ENCODE data around the gene STARD4. TPM values are rescaled to one million over a fixed set of nuclear protein-coding genes. Genes with fewer than 3 reads are reported as not detected.
A peak's percentile ranks its signal among the peaks of the same experiment; 100 is the strongest.

The STARD4 gene
- total RNA-seq, 1 experiment from 2014 or later = 29.3 TPM

GRCh38 chr5:111478898-111479297 is 33.4 kb downstream of the STARD4 start:
- Histone ChIP-seq H2AFZ (ENCODE audit: low read length) (no peak overlapping the region), H4K20me1 (ENCODE audit: insufficient read depth, low read depth, low read length) (no peaks in the 10 kb centered on the region), H3K9me3 (ENCODE audit: low read length) (no peaks in the 10 kb centered on the region), H3K9me2 (replicated peaks; ENCODE audit: insufficient read depth, low read length) (no peaks in the 10 kb centered on the region), H3K27me3 (ENCODE audit: low read length) (no peaks in the 10 kb centered on the region), H3K27ac (ENCODE audit: low read length) (no peak overlapping the region), H3K4me1 (ENCODE audit: low read length) (no peaks in the 10 kb centered on the region), H3K36me3 (ENCODE audit: insufficient read depth, low read length) (no peaks in the 10 kb centered on the region), H3K9ac (ENCODE audit: low read length) (no peak overlapping the region), H3K4me3 (ENCODE audit: low read length) (no peak overlapping the region), H3K79me2 (ENCODE audit: low read length) (no peaks in the 10 kb centered on the region), H3K4me2 (ENCODE audit: low read depth, low read length, poor library complexity, severe bottlenecking) (no peak overlapping the region)
- DNase-seq = no peak

- Histone ChIP-seq H3K9me3 (ENCODE audit: low read length) (no peaks in the 10 kb centered on the region), H2AFZ (ENCODE audit: low read length) (no peak overlapping the region), H3K27me3 (ENCODE audit: low read length) (no peaks in the 10 kb centered on the region), H3K9me2 (replicated peaks; ENCODE audit: insufficient read depth, low read length) (no peaks in the 10 kb centered on the region), H3K79me2 (ENCODE audit: low read length) (no peaks in the 10 kb centered on the region), H3K4me3 (ENCODE audit: low read length) (no peak overlapping the region), H3K9ac (ENCODE audit: low read length) (no peak overlapping the region), H3K36me3 (ENCODE audit: insufficient read depth, low read length) (no peaks in the 10 kb centered on the region), H4K20me1 (ENCODE audit: insufficient read depth, low read depth, low read length) (no peaks in the 10 kb centered on the region), H3K4me2 (ENCODE audit: low read depth, low read length, poor library complexity, severe bottlenecking) (no peak overlapping the region), H3K27ac (ENCODE audit: low read length) (no peak overlapping the region), H3K4me1 (ENCODE audit: low read length) (no peaks in the 10 kb centered on the region)
- DNase-seq = no peak
These were observed 34.1 kb downstream of the STARD4 start for GRCh38 chr5:111478266-111478665.

GRCh38 chr5:111472579-111472978 is 39.8 kb downstream of the STARD4 start:
- H3K4me2 ChIP-seq (ENCODE audit: low read depth, low read length, poor library complexity, severe bottlenecking) = no peak overlapping the region
- no peaks in the 10 kb centered on the region for H3K9me3 ChIP-seq (ENCODE audit: low read length)
- no peaks in the 10 kb centered on the region for H3K9me2 ChIP-seq (replicated peaks; ENCODE audit: insufficient read depth, low read length)
- no peak overlapping the region for H2AFZ ChIP-seq (ENCODE audit: low read length)
- DNase-seq = no peak
- no peak overlapping the region for H3K9ac ChIP-seq (ENCODE audit: low read length)
- no peaks in the 10 kb centered on the region for H3K4me1 ChIP-seq (ENCODE audit: low read length)
- no peaks in the 10 kb centered on the region for H4K20me1 ChIP-seq (ENCODE audit: insufficient read depth, low read depth, low read length)
- no peak overlapping the region for H3K4me3 ChIP-seq (ENCODE audit: low read length)
- no peaks in the 10 kb centered on the region for H3K27me3 ChIP-seq (ENCODE audit: low read length)
- no peaks in the 10 kb centered on the region for H3K36me3 ChIP-seq (ENCODE audit: insufficient read depth, low read length)
- H3K79me2 ChIP-seq (ENCODE audit: low read length) = no peaks in the 10 kb centered on the region
- no peak overlapping the region for H3K27ac ChIP-seq (ENCODE audit: low read length)

GRCh38 chr5:111472096-111472495 is 40.2 kb downstream of the STARD4 start:
- Histone ChIP-seq H2AFZ (ENCODE audit: low read length) (no peak overlapping the region), H3K9me2 (replicated peaks; ENCODE audit: insufficient read depth, low read length) (no peaks in the 10 kb centered on the region), H3K36me3 (ENCODE audit: insufficient read depth, low read length) (no peaks in the 10 kb centered on the region), H3K4me3 (ENCODE audit: low read length) (no peak overlapping the region), H3K4me2 (ENCODE audit: low read depth, low read length, poor library complexity, severe bottlenecking) (no peak overlapping the region), H3K4me1 (ENCODE audit: low read length) (no peaks in the 10 kb centered on the region), H3K27ac (ENCODE audit: low read length) (no peak overlapping the region), H3K9ac (ENCODE audit: low read length) (no peak overlapping the region), H3K9me3 (ENCODE audit: low read length) (no peaks in the 10 kb centered on the region), H3K79me2 (ENCODE audit: low read length) (no peaks in the 10 kb centered on the region), H4K20me1 (ENCODE audit: insufficient read depth, low read depth, low read length) (no peaks in the 10 kb centered on the region), H3K27me3 (ENCODE audit: low read length) (no peaks in the 10 kb centered on the region)
- DNase-seq = no peak

- Histone ChIP-seq H3K79me2 (ENCODE audit: low read length) (no peaks in the 10 kb centered on the region), H3K36me3 (ENCODE audit: insufficient read depth, low read length) (no peaks in the 10 kb centered on the region), H3K4me3 (ENCODE audit: low read length) (no peak overlapping the region), H3K4me2 (ENCODE audit: low read depth, low read length, poor library complexity, severe bottlenecking) (no peak overlapping the region), H3K27ac (ENCODE audit: low read length) (no peak overlapping the region), H3K9ac (ENCODE audit: low read length) (no peak overlapping the region), H3K9me3 (ENCODE audit: low read length) (no peaks in the 10 kb centered on the region), H2AFZ (ENCODE audit: low read length) (no peak overlapping the region), H3K27me3 (ENCODE audit: low read length) (no peaks in the 10 kb centered on the region), H3K4me1 (ENCODE audit: low read length) (no peaks in the 10 kb centered on the region), H4K20me1 (ENCODE audit: insufficient read depth, low read depth, low read length) (no peaks in the 10 kb centered on the region), H3K9me2 (replicated peaks; ENCODE audit: insufficient read depth, low read length) (no peaks in the 10 kb centered on the region)
- DNase-seq = no peak
These were observed 42.4 kb downstream of the STARD4 start for GRCh38 chr5:111469903-111470302.

GRCh38 chr5:111469293-111469896 is 42.9 kb downstream of the STARD4 start:
- Histone ChIP-seq H3K9ac (ENCODE audit: low read length) (no peak overlapping the region), H3K4me2 (ENCODE audit: low read depth, low read length, poor library complexity, severe bottlenecking) (no peak overlapping the region), H3K4me1 (ENCODE audit: low read length) (no peaks in the 10 kb centered on the region), H3K36me3 (ENCODE audit: insufficient read depth, low read length) (no peaks in the 10 kb centered on the region), H3K4me3 (ENCODE audit: low read length) (no peak overlapping the region), H3K27me3 (ENCODE audit: low read length) (no peaks in the 10 kb centered on the region), H3K9me2 (replicated peaks; ENCODE audit: insufficient read depth, low read length) (no peaks in the 10 kb centered on the region), H4K20me1 (ENCODE audit: insufficient read depth, low read depth, low read length) (no peaks in the 10 kb centered on the region), H3K79me2 (ENCODE audit: low read length) (no peaks in the 10 kb centered on the region), H3K27ac (ENCODE audit: low read length) (no peak overlapping the region), H2AFZ (ENCODE audit: low read length) (no peak overlapping the region), H3K9me3 (ENCODE audit: low read length) (no peaks in the 10 kb centered on the region)
- DNase-seq = no peak

- H3K4me2 ChIP-seq (ENCODE audit: low read depth, low read length, poor library complexity, severe bottlenecking) = no peak overlapping the region
- H3K4me3 ChIP-seq (ENCODE audit: low read length) = no peak overlapping the region
- no peaks in the 10 kb centered on the region for H4K20me1 ChIP-seq (ENCODE audit: insufficient read depth, low read depth, low read length)
- H3K9me2 ChIP-seq (replicated peaks; ENCODE audit: insufficient read depth, low read length) = no peaks in the 10 kb centered on the region
- H3K9ac ChIP-seq (ENCODE audit: low read length) = no peak overlapping the region
- H3K27me3 ChIP-seq (ENCODE audit: low read length) = no peaks in the 10 kb centered on the region
- no peaks in the 10 kb centered on the region for H3K36me3 ChIP-seq (ENCODE audit: insufficient read depth, low read length)
- no peak for DNase-seq
- no peak overlapping the region for H2AFZ ChIP-seq (ENCODE audit: low read length)
- no peaks in the 10 kb centered on the region for H3K4me1 ChIP-seq (ENCODE audit: low read length)
- H3K9me3 ChIP-seq (ENCODE audit: low read length) = no peaks in the 10 kb centered on the region
- H3K27ac ChIP-seq (ENCODE audit: low read length) = no peak overlapping the region
- H3K79me2 ChIP-seq (ENCODE audit: low read length) = no peaks in the 10 kb centered on the region
These were observed 49.0 kb downstream of the STARD4 start for GRCh38 chr5:111463311-111463710.

- no peak overlapping the region for H3K9ac ChIP-seq (ENCODE audit: low read length)
- no peaks in the 10 kb centered on the region for H4K20me1 ChIP-seq (ENCODE audit: insufficient read depth, low read depth, low read length)
- H3K4me3 ChIP-seq (ENCODE audit: low read length) = no peak overlapping the region
- no peaks in the 10 kb centered on the region for H3K79me2 ChIP-seq (ENCODE audit: low read length)
- no peak overlapping the region for H2AFZ ChIP-seq (ENCODE audit: low read length)
- H3K9me3 ChIP-seq (ENCODE audit: low read length) = no peaks in the 10 kb centered on the region
- no peak overlapping the region for H3K27ac ChIP-seq (ENCODE audit: low read length)
- H3K9me2 ChIP-seq (replicated peaks; ENCODE audit: insufficient read depth, low read length) = no peaks in the 10 kb centered on the region
- H3K36me3 ChIP-seq (ENCODE audit: insufficient read depth, low read length) = no peaks in the 10 kb centered on the region
- H3K4me2 ChIP-seq (ENCODE audit: low read depth, low read length, poor library complexity, severe bottlenecking) = no peak overlapping the region
- no peaks in the 10 kb centered on the region for H3K27me3 ChIP-seq (ENCODE audit: low read length)
- H3K4me1 ChIP-seq (ENCODE audit: low read length) = no peaks in the 10 kb centered on the region
- DNase-seq = no peak
These were observed 50.4 kb downstream of the STARD4 start for GRCh38 chr5:111461934-111462333.

GRCh38 chr5:111461255-111461671 is 51.1 kb downstream of the STARD4 start:
- H3K4me3 ChIP-seq (ENCODE audit: low read length) = no peak overlapping the region
- H3K79me2 ChIP-seq (ENCODE audit: low read length) = no peaks in the 10 kb centered on the region
- peak; percentile 56 for DNase-seq
- H3K4me1 ChIP-seq (ENCODE audit: low read length) = no peaks in the 10 kb centered on the region
- H3K9ac ChIP-seq (ENCODE audit: low read length) = no peak overlapping the region
- no peaks in the 10 kb centered on the region for H4K20me1 ChIP-seq (ENCODE audit: insufficient read depth, low read depth, low read length)
- H3K36me3 ChIP-seq (ENCODE audit: insufficient read depth, low read length) = no peaks in the 10 kb centered on the region
- H3K27me3 ChIP-seq (ENCODE audit: low read length) = no peaks in the 10 kb centered on the region
- no peak overlapping the region for H2AFZ ChIP-seq (ENCODE audit: low read length)
- H3K4me2 ChIP-seq (ENCODE audit: low read depth, low read length, poor library complexity, severe bottlenecking) = no peak overlapping the region
- no peaks in the 10 kb centered on the region for H3K9me3 ChIP-seq (ENCODE audit: low read length)
- no peak overlapping the region for H3K27ac ChIP-seq (ENCODE audit: low read length)
- no peaks in the 10 kb centered on the region for H3K9me2 ChIP-seq (replicated peaks; ENCODE audit: insufficient read depth, low read length)
